SK-N-SH treated with all-trans-retinoic acid at 6 μM for 48 hours (cell line): Measurements from ENCODE around the gene WASF2.

ENCODE experiments used
- ARNTL ChIP-seq: fragments of 450-650 bp; formaldehyde crosslinking; IDR thresholded peaks from 2 replicates; pipeline ENCODE4 v1.5.0; 2020; ENCODE audit warnings: low read depth, mild to moderate bottlenecking, moderate library complexity, borderline replicate concordance
- BACH2 ChIP-seq: fragments of 250-450 bp; sonication (Bioruptor Pico); IDR thresholded peaks from 2 replicates; pipeline ENCODE4 v1.9.0; 2021; ENCODE audit warnings: mild to moderate bottlenecking, borderline replicate concordance
- CSDC2 ChIP-seq: fragments of 250-450 bp; sonication (Bioruptor Pico); IDR thresholded peaks from 2 replicates; pipeline ENCODE4 v1.5.0; 2020; ENCODE audit warnings: mild to moderate bottlenecking, moderate library complexity
- ISL1 ChIP-seq: fragments of 250-450 bp; sonication (Bioruptor Pico); IDR thresholded peaks from 2 replicates; pipeline ENCODE4 v2.1.2; 2022; ENCODE audit warnings: mild to moderate bottlenecking, moderate library complexity
- OSR1 ChIP-seq: fragments of 250-450 bp; sonication (Bioruptor Pico); IDR thresholded peaks from 2 replicates; pipeline ENCODE4 v1.8.0; 2022; ENCODE audit warnings: moderate library complexity, mild to moderate bottlenecking, inconsistent platforms
- TOX ChIP-seq: fragments of 250-450 bp; sonication (Bioruptor Pico); IDR thresholded peaks from 2 replicates; pipeline ENCODE4 v1.8.0; 2021; ENCODE audit warnings: mild to moderate bottlenecking, moderate library complexity, borderline replicate concordance
- ZFP30 ChIP-seq: fragments of 450-650 bp; formaldehyde crosslinking; IDR thresholded peaks from 2 replicates; pipeline ENCODE4 v1.5.0; 2022; ENCODE audit warnings: mild to moderate bottlenecking, moderate library complexity
- ZNF565 ChIP-seq: fragments of 450-650 bp; formaldehyde crosslinking; conservative IDR thresholded peaks from 2 replicates; pipeline ENCODE4 v1.5.0; 2020; ENCODE audit warnings: low read depth, mild to moderate bottlenecking, moderate library complexity
- ZNF70 ChIP-seq: fragments of 450-650 bp; formaldehyde crosslinking; IDR thresholded peaks from 2 replicates; pipeline ENCODE4 v1.5.0; 2020; ENCODE audit warnings: mild to moderate bottlenecking, moderate library complexity
- ZNF8 ChIP-seq: fragments of 450-650 bp; formaldehyde crosslinking; IDR thresholded peaks from 2 replicates; pipeline ENCODE4 v1.5.0; 2020; ENCODE audit warnings: mild to moderate bottlenecking, moderate library complexity
- TF ChIP-seq, protein P1 (sequence below): fragments of 250-450 bp; sonication (Bioruptor Pico); IDR thresholded peaks from 2 replicates; pipeline ENCODE4 v1.5.1; 2020; ENCODE audit warnings: low read depth, mild to moderate bottlenecking, moderate library complexity
- TF ChIP-seq, protein P2 (sequence below): fragments of 250-450 bp; sonication (Bioruptor Pico); IDR thresholded peaks from 2 replicates; pipeline ENCODE4 v1.8.0; 2020; ENCODE audit warnings: mild to moderate bottlenecking, moderate library complexity, borderline replicate concordance
- TF ChIP-seq, protein P3 (sequence below): fragments of 250-450 bp; sonication (Bioruptor Pico); IDR thresholded peaks from 2 replicates; pipeline ENCODE4 v1.5.1; 2021; ENCODE audit warnings: mild to moderate bottlenecking, moderate library complexity

DNA sequence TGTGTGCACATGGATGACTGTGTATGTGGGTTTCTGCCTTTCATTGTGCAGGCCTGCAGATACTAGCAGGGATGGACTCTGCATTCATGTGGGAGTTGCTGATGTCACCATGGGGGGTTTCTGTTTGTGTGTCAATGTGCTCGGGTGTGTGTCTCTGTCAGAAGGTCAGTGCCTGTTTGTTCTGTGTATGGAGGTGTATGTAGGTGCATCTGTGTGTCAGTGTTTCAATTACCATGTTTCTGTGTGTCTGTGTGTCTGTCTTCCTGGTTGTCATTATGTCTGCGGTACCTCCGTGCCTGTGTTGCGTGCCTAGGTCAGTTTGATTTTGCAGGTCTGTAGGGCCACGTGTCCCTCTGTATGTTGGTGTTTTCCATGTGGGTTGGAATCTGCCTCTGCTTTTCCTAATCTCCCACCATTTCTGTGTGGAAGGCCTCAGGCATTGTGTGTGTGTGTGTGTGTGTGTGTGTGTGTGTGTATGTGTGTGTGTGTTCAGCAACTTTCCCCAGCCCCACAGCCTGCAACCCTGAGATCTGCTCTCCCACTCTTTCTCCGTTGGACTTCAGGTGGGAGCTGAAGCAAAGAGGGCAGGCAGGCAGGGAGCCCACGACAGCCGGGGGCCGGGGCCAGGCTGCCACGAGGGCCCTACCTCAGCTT, 36.7 kb upstream of the WASF2 start:
- TF ChIP-seq ARNTL (CRISPR knock-in tag), result no peak
- TF ChIP-seq, protein P1, sequence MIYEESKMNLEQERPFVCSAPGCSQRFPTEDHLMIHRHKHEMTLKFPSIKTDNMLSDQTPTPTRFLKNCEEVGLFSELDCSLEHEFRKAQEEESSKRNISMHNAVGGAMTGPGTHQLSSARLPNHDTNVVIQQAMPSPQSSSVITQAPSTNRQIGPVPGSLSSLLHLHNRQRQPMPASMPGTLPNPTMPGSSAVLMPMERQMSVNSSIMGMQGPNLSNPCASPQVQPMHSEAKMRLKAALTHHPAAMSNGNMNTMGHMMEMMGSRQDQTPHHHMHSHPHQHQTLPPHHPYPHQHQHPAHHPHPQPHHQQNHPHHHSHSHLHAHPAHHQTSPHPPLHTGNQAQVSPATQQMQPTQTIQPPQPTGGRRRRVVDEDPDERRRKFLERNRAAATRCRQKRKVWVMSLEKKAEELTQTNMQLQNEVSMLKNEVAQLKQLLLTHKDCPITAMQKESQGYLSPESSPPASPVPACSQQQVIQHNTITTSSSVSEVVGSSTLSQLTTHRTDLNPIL (CRISPR knock-in tag), result no peak
- TF ChIP-seq ZFP30, result no peak
- TF ChIP-seq ZNF70 (CRISPR knock-in tag), result no peak
- TF ChIP-seq, protein P2, sequence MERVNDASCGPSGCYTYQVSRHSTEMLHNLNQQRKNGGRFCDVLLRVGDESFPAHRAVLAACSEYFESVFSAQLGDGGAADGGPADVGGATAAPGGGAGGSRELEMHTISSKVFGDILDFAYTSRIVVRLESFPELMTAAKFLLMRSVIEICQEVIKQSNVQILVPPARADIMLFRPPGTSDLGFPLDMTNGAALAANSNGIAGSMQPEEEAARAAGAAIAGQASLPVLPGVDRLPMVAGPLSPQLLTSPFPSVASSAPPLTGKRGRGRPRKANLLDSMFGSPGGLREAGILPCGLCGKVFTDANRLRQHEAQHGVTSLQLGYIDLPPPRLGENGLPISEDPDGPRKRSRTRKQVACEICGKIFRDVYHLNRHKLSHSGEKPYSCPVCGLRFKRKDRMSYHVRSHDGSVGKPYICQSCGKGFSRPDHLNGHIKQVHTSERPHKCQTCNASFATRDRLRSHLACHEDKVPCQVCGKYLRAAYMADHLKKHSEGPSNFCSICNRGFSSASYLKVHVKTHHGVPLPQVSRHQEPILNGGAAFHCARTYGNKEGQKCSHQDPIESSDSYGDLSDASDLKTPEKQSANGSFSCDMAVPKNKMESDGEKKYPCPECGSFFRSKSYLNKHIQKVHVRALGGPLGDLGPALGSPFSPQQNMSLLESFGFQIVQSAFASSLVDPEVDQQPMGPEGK (CRISPR knock-in tag), result no peak
- no peak for TF ChIP-seq TOX (CRISPR knock-in tag)
- TF ChIP-seq ZNF565 (CRISPR knock-in tag), result no peak
- TF ChIP-seq BACH2 (CRISPR knock-in tag), result no peak
- TF ChIP-seq OSR1 (CRISPR knock-in tag), result no peak
- TF ChIP-seq CSDC2 (CRISPR knock-in tag), result no peak
- TF ChIP-seq ISL1 (CRISPR knock-in tag), result no peak
- TF ChIP-seq, protein P3, sequence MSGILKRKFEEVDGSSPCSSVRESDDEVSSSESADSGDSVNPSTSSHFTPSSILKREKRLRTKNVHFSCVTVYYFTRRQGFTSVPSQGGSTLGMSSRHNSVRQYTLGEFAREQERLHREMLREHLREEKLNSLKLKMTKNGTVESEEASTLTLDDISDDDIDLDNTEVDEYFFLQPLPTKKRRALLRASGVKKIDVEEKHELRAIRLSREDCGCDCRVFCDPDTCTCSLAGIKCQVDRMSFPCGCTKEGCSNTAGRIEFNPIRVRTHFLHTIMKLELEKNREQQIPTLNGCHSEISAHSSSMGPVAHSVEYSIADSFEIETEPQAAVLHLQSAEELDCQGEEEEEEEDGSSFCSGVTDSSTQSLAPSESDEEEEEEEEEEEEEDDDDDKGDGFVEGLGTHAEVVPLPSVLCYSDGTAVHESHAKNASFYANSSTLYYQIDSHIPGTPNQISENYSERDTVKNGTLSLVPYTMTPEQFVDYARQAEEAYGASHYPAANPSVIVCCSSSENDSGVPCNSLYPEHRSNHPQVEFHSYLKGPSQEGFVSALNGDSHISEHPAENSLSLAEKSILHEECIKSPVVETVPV, result no peak
- TF ChIP-seq ZNF8 (CRISPR knock-in tag), result no peak
